GM12878 (cell line): ENCODE data around the gene NACAD. TPM values are rescaled to one million over a fixed set of nuclear protein-coding genes. Genes with fewer than 3 reads are reported as not detected.

ENCODE experiments used
- ATAC-seq: fragments of 200-7000 bp; cut with Tn5 transposase; 3 replicates; pipeline ENCODE4 v1.9.1; 2020; ENCODE audit warnings: mild to moderate bottlenecking, moderate library complexity
- BruUV-seq: library from RNA; stranded (reverse); fragments of 400-500 nt; replicated peaks from 2 replicates; lab custom pipeline; 2021; lab: Mats Ljungman, UMichigan
- CTCF ChIA-PET: fragments of 300-600 bp; sonication (Branson Sonifier 250); formaldehyde crosslinking; extraction: SDS; loops from one replicate; lab custom pipeline; 2021; ENCODE audit warnings: inconsistent platforms; lab: Yijun Ruan, JAX
- POLR2A ChIA-PET: fragments of 350-600 bp; formaldehyde crosslinking; extraction: SDS; loops from one replicate; lab custom pipeline; 2021; ENCODE audit warnings: inconsistent platforms; lab: Charles Lee
- RAD21 ChIA-PET: fragments of 300-600 bp; sonication (Branson Sonifier 250); formaldehyde crosslinking; loops from one replicate; lab custom pipeline; 2023; ENCODE audit warnings: antibody characterized with exemption; ENCODE audit not compliant: unreplicated experiment; lab: Charles Lee
- SMC1A ChIA-PET: fragments of 300-600 bp; sonication (Branson Sonifier 250); formaldehyde crosslinking; loops from one replicate; lab custom pipeline; 2023; ENCODE audit not compliant: unreplicated experiment, uncharacterized antibody; lab: Charles Lee
- DNase-seq: peaks from one replicate; pipeline ENCODE4 v3.0.0-alpha.2; 2011; ENCODE audit warnings: low read depth, low spot score
- FAIRE-seq: peaks from 3 replicates; lab custom pipeline; 2011; peaks lifted over from hg19 to GRCh38; lab: Jason Lieb, UNC
- H2AFZ ChIP-seq: 2 replicates; pipeline ENCODE4 v1.6.0; 2011; ENCODE audit warnings: low read depth, low read length, control low read depth; ENCODE audit not compliant: control insufficient read depth
- H3K27ac ChIP-seq: 2 replicates; pipeline ENCODE4 v1.5.1; 2011; ENCODE audit warnings: control low read depth; ENCODE audit not compliant: control insufficient read depth, insufficient read depth
- H3K27me3 ChIP-seq, 2 experiments: replicated peaks in 1 of 2; 2 replicates each; pipeline versions ENCODE4 v1.6.0 to v1.6.1; 2011; ENCODE audit warnings: low read length in 1 of 2; ENCODE audit not compliant: control insufficient read depth in 2 of 2, insufficient read depth in 2 of 2
- H3K36me3 ChIP-seq, 2 experiments: 2 replicates each; pipeline ENCODE4 v1.5.1; 2011; ENCODE audit warnings: low read length in 1 of 2; ENCODE audit not compliant: control insufficient read depth in 2 of 2, insufficient read depth in 2 of 2
- H3K4me1 ChIP-seq: 2 replicates; pipeline ENCODE4 v1.6.1; 2011; ENCODE audit warnings: mild to moderate bottlenecking, low read length, moderate library complexity, mixed read lengths; ENCODE audit not compliant: control insufficient read depth, insufficient read depth
- H3K4me2 ChIP-seq: 2 replicates; pipeline ENCODE4 v1.6.0; 2011; ENCODE audit warnings: control low read depth; ENCODE audit not compliant: control insufficient read depth, insufficient read depth
- H3K4me3 ChIP-seq: fragments of 200-600 bp; sonication (generic); 2 replicates; pipeline ENCODE4 v1.5.1; 2016
- H3K79me2 ChIP-seq: 2 replicates; pipeline ENCODE4 v1.6.0; 2011; ENCODE audit warnings: low read length; ENCODE audit not compliant: control insufficient read depth, insufficient read depth
- H3K9ac ChIP-seq: 2 replicates; pipeline ENCODE4 v1.8.0; 2011; ENCODE audit warnings: low read length, control low read depth, mixed read lengths; ENCODE audit not compliant: control insufficient read depth, insufficient read depth
- H3K9me3 ChIP-seq: replicated peaks from 3 replicates; pipeline ENCODE4 v1.5.1; 2011; ENCODE audit warnings: mild to moderate bottlenecking, low read length; ENCODE audit not compliant: control insufficient read depth, insufficient read depth
- H4K20me1 ChIP-seq: 2 replicates; pipeline ENCODE4 v1.6.0; 2011; ENCODE audit not compliant: control insufficient read depth, insufficient read depth
- RAD51 ChIP-seq: fragments of 450-650 bp; IDR thresholded peaks from 2 replicates; pipeline ENCODE4 v1.6.1; 2016; ENCODE audit warnings: moderate library complexity, mild to moderate bottlenecking, inconsistent platforms
- WGBS: methylation state at CpG from one replicate; pipeline ENCODE4 v1.1.6; 2016; ENCODE audit warnings: low lambda C conversion rate; ENCODE audit not compliant: insufficient replicate concordance, insufficient coverage; ENCODE audit errors: missing lambda C conversion rate; 5-methylcytosine and 5-hydroxymethylcytosine counted together
- in situ Hi-C: fragments of 300-500 bp; cut with MboI; formaldehyde crosslinking; loops from 9 replicates; pipeline ENCODE4 v1.14.3; 2018; ENCODE audit warnings: mixed read lengths
- intact Hi-C: fragments of 100-400 bp; cut with micrococcal nuclease; formaldehyde crosslinking; loops from one replicate; pipeline ENCODE4 v1.14.2; 2022; ENCODE audit not compliant: unreplicated experiment
- polyA plus RNA-seq, 11 experiments: library from polyadenylated mRNA; depleted of rRNA in 4 of 11; unstranded in 6 of 11; stranded (reverse) in 5 of 11; fragments of >200 nt; fragmentation: Nextera tagmentation in 4 of 11; fragmentation: Illumina TruSeq in 1 of 11; extraction: Ambion mirVana in 4 of 11; extraction: Trizol in 1 of 11; gene quantifications; 1 replicate in 1 of 11; 2 replicates in 10 of 11; pipeline versions ENCODE4 v1.2.1 to v1.2.3, GENCODE V29; 2011 to 2016; ENCODE audit warnings: inconsistent platforms in 2 of 11, missing spikeins in 2 of 11, low read depth in 1 of 11
- small RNA-seq: library from RNA; depleted of rRNA; stranded (forward); fragments of <200 nt; gene quantifications from one replicate; pipeline ENCODE3, GENCODE V24; 2014
- total RNA-seq, 4 experiments: library from RNA; depleted of rRNA in 3 of 4; stranded (reverse); fragments of >200 nt in 3 of 4; fragmentation: Illumina TruSeq in 1 of 4; extraction: Trizol in 1 of 4; gene quantifications; 2 replicates each; pipeline versions ENCODE4 v1.2.1 to v1.2.3, GENCODE V29; 2013 to 2021
- TF ChIP-seq, protein P1 (sequence below): fragments of 150-350 bp; IDR thresholded peaks from 2 replicates; pipeline ENCODE4 v1.6.1; 2014; ENCODE audit warnings: mild to moderate bottlenecking, low read depth, low read length
- TF ChIP-seq, protein P2 (sequence below): fragments of 450-650 bp; formaldehyde crosslinking; IDR thresholded peaks from 2 replicates; pipeline ENCODE4 v1.4.0; 2022; ENCODE audit warnings: mild to moderate bottlenecking, moderate library complexity

The NACAD gene
- total and polyA plus RNA-seq, 10 of the 15 experiments (the other 5 are each of a cell fraction or from before 2014, with no cell fraction given), result not detected

DNA sequence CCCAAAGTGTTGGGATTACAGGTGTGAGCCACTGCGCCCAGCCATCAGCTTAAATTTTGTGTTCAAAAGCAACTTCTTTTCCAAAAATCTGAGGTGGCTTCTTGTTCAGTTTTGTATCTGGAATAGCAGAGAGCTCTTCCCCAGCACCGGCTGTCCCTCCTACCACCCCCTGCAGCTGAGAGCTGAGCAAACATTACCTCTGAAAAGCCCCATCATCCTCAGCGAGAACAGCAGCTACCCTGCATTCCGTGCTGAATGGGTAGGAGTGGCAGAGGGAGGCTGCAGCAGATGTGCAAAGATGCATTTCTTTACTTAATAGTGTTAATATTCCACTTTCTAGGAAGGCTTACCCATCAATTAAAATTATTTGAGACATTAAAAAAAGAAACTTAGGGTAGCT lies 56.9 kb downstream of the NACAD start:
- Histone ChIP-seq H3K36me3 (peaks cover 0 to 8% of the 10 kb centered on the region in 2 experiments; a peak in 2 of 4 replicates), H3K27me3 (no peaks in the 10 kb centered on the region), H2AFZ (no peak overlapping the region), H4K20me1 (peaks cover 2% of the 10 kb centered on the region; the same call in 1 of the 2 replicates), H3K9me3 (no peaks in the 10 kb centered on the region), H3K4me1 (peaks cover 40% of the 10 kb centered on the region), H3K79me2 (peaks cover 83% of the 10 kb centered on the region), H3K4me3 (no peak overlapping the region), H3K4me2 (no peak overlapping the region), H3K9ac (no peak overlapping the region), H3K27ac (no peak overlapping the region)
- BruUV-seq, result no TSS peak
- no peak for TF ChIP-seq RAD51
- TF ChIP-seq, protein P1, sequence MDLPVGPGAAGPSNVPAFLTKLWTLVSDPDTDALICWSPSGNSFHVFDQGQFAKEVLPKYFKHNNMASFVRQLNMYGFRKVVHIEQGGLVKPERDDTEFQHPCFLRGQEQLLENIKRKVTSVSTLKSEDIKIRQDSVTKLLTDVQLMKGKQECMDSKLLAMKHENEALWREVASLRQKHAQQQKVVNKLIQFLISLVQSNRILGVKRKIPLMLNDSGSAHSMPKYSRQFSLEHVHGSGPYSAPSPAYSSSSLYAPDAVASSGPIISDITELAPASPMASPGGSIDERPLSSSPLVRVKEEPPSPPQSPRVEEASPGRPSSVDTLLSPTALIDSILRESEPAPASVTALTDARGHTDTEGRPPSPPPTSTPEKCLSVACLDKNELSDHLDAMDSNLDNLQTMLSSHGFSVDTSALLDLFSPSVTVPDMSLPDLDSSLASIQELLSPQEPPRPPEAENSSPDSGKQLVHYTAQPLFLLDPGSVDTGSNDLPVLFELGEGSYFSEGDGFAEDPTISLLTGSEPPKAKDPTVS, result no peak
- TF ChIP-seq, protein P2, sequence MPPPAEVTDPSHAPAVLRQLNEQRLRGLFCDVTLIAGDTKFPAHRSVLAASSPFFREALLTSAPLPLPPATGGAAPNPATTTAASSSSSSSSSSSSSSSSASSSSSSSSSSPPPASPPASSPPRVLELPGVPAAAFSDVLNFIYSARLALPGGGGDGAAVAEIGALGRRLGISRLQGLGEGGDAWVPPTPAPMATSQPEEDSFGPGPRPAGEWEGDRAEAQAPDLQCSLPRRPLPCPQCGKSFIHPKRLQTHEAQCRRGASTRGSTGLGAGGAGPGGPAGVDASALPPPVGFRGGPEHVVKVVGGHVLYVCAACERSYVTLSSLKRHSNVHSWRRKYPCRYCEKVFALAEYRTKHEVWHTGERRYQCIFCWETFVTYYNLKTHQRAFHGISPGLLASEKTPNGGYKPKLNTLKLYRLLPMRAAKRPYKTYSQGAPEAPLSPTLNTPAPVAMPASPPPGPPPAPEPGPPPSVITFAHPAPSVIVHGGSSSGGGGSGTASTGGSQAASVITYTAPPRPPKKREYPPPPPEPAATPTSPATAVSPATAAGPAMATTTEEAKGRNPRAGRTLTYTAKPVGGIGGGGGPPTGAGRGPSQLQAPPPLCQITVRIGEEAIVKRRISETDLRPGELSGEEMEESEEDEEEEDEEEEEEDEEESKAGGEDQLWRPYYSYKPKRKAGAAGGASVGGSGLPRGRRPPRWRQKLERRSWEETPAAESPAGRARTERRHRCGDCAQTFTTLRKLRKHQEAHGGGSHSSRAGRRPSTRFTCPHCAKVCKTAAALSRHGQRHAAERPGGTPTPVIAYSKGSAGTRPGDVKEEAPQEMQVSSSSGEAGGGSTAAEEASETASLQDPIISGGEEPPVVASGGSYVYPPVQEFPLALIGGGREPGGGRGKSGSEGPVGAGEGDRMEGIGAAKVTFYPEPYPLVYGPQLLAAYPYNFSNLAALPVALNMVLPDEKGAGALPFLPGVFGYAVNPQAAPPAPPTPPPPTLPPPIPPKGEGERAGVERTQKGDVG (CRISPR knock-in tag), result no peak
- intact Hi-C loops, result no loop called here
- FAIRE-seq, result no peak
- POLR2A ChIA-PET, result interaction anchor here (0.6 to 2.3 kb wide), 4 partner anchors 10 to 58 kb away, joined by 3 to 21 read pairs (median 6); no protein-coding TSS in a partner anchor
- no peak for DNase-seq
- RAD21 ChIA-PET, result interaction anchor here (0.6 to 7.8 kb wide), 5 partner anchors 17 to 58 kb away, joined by 3 to 66 read pairs (median 4); partner anchors contain the start of gene CCM2
- WGBS, result 100% methylated on average over 4 of the region's 4 CpGs
- CTCF ChIA-PET, result interaction anchor here (4.4 kb wide), 1 partner anchor 58 kb away, joined by 20 read pairs; no protein-coding TSS in a partner anchor
- in situ Hi-C loops, result no loop called here
- SMC1A ChIA-PET, result interaction anchor here (0.6 to 3.1 kb wide), 8 partner anchors 10 to 79 kb away, joined by 3 to 16 read pairs (median 4); partner anchors contain the start of gene TBRG4
- ATAC-seq, result no peak

Small RNA genes within 50 kb of the gene (small RNA-seq; reads per million reads assigned to genes)
- 3.5 reads per million, percentile 80 among the genes with 10 or more reads in this experiment for gene SNORA5A
- gene SNORA5B, result not detected
- 22.4 reads per million, percentile 97 among the genes with 10 or more reads in this experiment for gene SNORA5C

Other genes with a start within 250 kb of the NACAD start
- gene H2AZ2, start 240.9 kb downstream of the NACAD start, total RNA-seq (2014; rRNA removed), result 268 and 270 TPM in 2 replicates
- gene H2AZ2, start 240.9 kb downstream of the NACAD start, total RNA-seq (2014; rRNA removed; fragmentation: Illumina TruSeq; extraction: Trizol), result 166 and 170 TPM in 2 replicates
- 212 and 219 TPM in 2 replicates for gene H2AZ2, start 240.9 kb downstream of the NACAD start, total RNA-seq (2021)
- 285 and 347 TPM in 2 replicates for gene H2AZ2, start 240.9 kb downstream of the NACAD start, polyA plus RNA-seq (2011; rRNA removed)
- gene H2AZ2, start 240.9 kb downstream of the NACAD start, polyA plus RNA-seq (2014; fragmentation: Illumina TruSeq; extraction: Trizol), result 154 and 167 TPM in 2 replicates
- 100 to 1,000 TPM; 118 to 162 TPM for gene H2AZ2, start 240.9 kb downstream of the NACAD start, polyA plus RNA-seq (2014; fragmentation: Nextera tagmentation; extraction: Ambion mirVana)
- 234 and 282 TPM in 2 replicates for gene H2AZ2, start 240.9 kb downstream of the NACAD start, polyA plus RNA-seq (2014; rRNA removed)
- 100 to 1,000 TPM; 358 to 366 TPM for gene H2AZ2, start 240.9 kb downstream of the NACAD start, polyA plus RNA-seq (2016; fragmentation: Nextera tagmentation; extraction: Ambion mirVana)
- gene PURB, start 203.4 kb downstream of the NACAD start, total RNA-seq (2014; rRNA removed), result 9.0 and 10.1 TPM in 2 replicates
- gene PURB, start 203.4 kb downstream of the NACAD start, total RNA-seq (2014; rRNA removed; fragmentation: Illumina TruSeq; extraction: Trizol), result 15.1 and 16.6 TPM in 2 replicates
- gene PURB, start 203.4 kb downstream of the NACAD start, total RNA-seq (2021), result 17.3 and 18.6 TPM in 2 replicates
- 8.7 and 13.9 TPM in 2 replicates for gene PURB, start 203.4 kb downstream of the NACAD start, polyA plus RNA-seq (2011; rRNA removed)
- gene PURB, start 203.4 kb downstream of the NACAD start, polyA plus RNA-seq (2014; fragmentation: Illumina TruSeq; extraction: Trizol), result 17.9 and 23.2 TPM in 2 replicates
- 1 to 10 TPM; 2.5 to 2.8 TPM for gene PURB, start 203.4 kb downstream of the NACAD start, polyA plus RNA-seq (2014; fragmentation: Nextera tagmentation; extraction: Ambion mirVana)
- gene PURB, start 203.4 kb downstream of the NACAD start, polyA plus RNA-seq (2014; rRNA removed), result 9.9 and 10.5 TPM in 2 replicates
- gene PURB, start 203.4 kb downstream of the NACAD start, polyA plus RNA-seq (2016; fragmentation: Nextera tagmentation; extraction: Ambion mirVana), result 1 to 10 TPM in 1 of 2 experiments, under 1 TPM in 1; 0.77 to 1.5 TPM
- 154 and 176 TPM in 2 replicates for gene MYO1G, start 110.0 kb downstream of the NACAD start, total RNA-seq (2014; rRNA removed)
- gene MYO1G, start 110.0 kb downstream of the NACAD start, total RNA-seq (2014; rRNA removed; fragmentation: Illumina TruSeq; extraction: Trizol), result 63.7 and 66.1 TPM in 2 replicates
- gene MYO1G, start 110.0 kb downstream of the NACAD start, total RNA-seq (2021), result 224 and 232 TPM in 2 replicates
- gene MYO1G, start 110.0 kb downstream of the NACAD start, polyA plus RNA-seq (2011; rRNA removed), result 54.3 and 118 TPM in 2 replicates
- gene MYO1G, start 110.0 kb downstream of the NACAD start, polyA plus RNA-seq (2014; fragmentation: Illumina TruSeq; extraction: Trizol), result 36.1 and 77.2 TPM in 2 replicates
- gene MYO1G, start 110.0 kb downstream of the NACAD start, polyA plus RNA-seq (2014; fragmentation: Nextera tagmentation; extraction: Ambion mirVana), result 1 to 10 TPM; 1.8 to 3.3 TPM
- gene MYO1G, start 110.0 kb downstream of the NACAD start, polyA plus RNA-seq (2014; rRNA removed), result 150 and 184 TPM in 2 replicates
- gene MYO1G, start 110.0 kb downstream of the NACAD start, polyA plus RNA-seq (2016; fragmentation: Nextera tagmentation; extraction: Ambion mirVana), result 100 to 1,000 TPM; 185 to 216 TPM
- 71.6 and 74.7 TPM in 2 replicates for gene CCM2, start 88.8 kb downstream of the NACAD start, total RNA-seq (2014; rRNA removed)
- 34.3 and 35.6 TPM in 2 replicates for gene CCM2, start 88.8 kb downstream of the NACAD start, total RNA-seq (2014; rRNA removed; fragmentation: Illumina TruSeq; extraction: Trizol)
- gene CCM2, start 88.8 kb downstream of the NACAD start, total RNA-seq (2021), result 61.2 and 61.6 TPM in 2 replicates
- gene CCM2, start 88.8 kb downstream of the NACAD start, polyA plus RNA-seq (2011; rRNA removed), result 22.5 and 30.2 TPM in 2 replicates
- 19.1 and 36.2 TPM in 2 replicates for gene CCM2, start 88.8 kb downstream of the NACAD start, polyA plus RNA-seq (2014; fragmentation: Illumina TruSeq; extraction: Trizol)
- 1 to 10 TPM in 1 of 2 experiments, under 1 TPM in 1; 1.00 to 4.1 TPM for gene CCM2, start 88.8 kb downstream of the NACAD start, polyA plus RNA-seq (2014; fragmentation: Nextera tagmentation; extraction: Ambion mirVana)
- gene CCM2, start 88.8 kb downstream of the NACAD start, polyA plus RNA-seq (2014; rRNA removed), result 70.8 and 73.7 TPM in 2 replicates
- gene CCM2, start 88.8 kb downstream of the NACAD start, polyA plus RNA-seq (2016; fragmentation: Nextera tagmentation; extraction: Ambion mirVana), result 10 to 100 TPM; 75.2 to 82.3 TPM
- gene TBRG4, start 22.7 kb upstream of the NACAD start, total RNA-seq (2014; rRNA removed), result 124 and 128 TPM in 2 replicates
- 54.5 and 59.6 TPM in 2 replicates for gene TBRG4, start 22.7 kb upstream of the NACAD start, total RNA-seq (2014; rRNA removed; fragmentation: Illumina TruSeq; extraction: Trizol)
- gene TBRG4, start 22.7 kb upstream of the NACAD start, total RNA-seq (2021), result 109 and 117 TPM in 2 replicates
- gene TBRG4, start 22.7 kb upstream of the NACAD start, polyA plus RNA-seq (2011; rRNA removed), result 79.4 and 126 TPM in 2 replicates
- 58.8 and 119 TPM in 2 replicates for gene TBRG4, start 22.7 kb upstream of the NACAD start, polyA plus RNA-seq (2014; fragmentation: Illumina TruSeq; extraction: Trizol)
- 10 to 100 TPM in 1 of 2 experiments, 1 to 10 TPM in 1; 8.4 to 13.3 TPM for gene TBRG4, start 22.7 kb upstream of the NACAD start, polyA plus RNA-seq (2014; fragmentation: Nextera tagmentation; extraction: Ambion mirVana)
- 104 and 111 TPM in 2 replicates for gene TBRG4, start 22.7 kb upstream of the NACAD start, polyA plus RNA-seq (2014; rRNA removed)
- gene TBRG4, start 22.7 kb upstream of the NACAD start, polyA plus RNA-seq (2016; fragmentation: Nextera tagmentation; extraction: Ambion mirVana), result 100 to 1,000 TPM; 124 to 130 TPM
- gene RAMP3, start 68.8 kb upstream of the NACAD start, total RNA-seq (2014; rRNA removed), result not detected in 2 replicates
- gene RAMP3, start 68.8 kb upstream of the NACAD start, total RNA-seq (2014; rRNA removed; fragmentation: Illumina TruSeq; extraction: Trizol), result not detected in 2 replicates
- not detected in 2 replicates for gene RAMP3, start 68.8 kb upstream of the NACAD start, total RNA-seq (2021)
- not detected in 2 replicates for gene RAMP3, start 68.8 kb upstream of the NACAD start, polyA plus RNA-seq (2011; rRNA removed)
- not detected in 2 replicates for gene RAMP3, start 68.8 kb upstream of the NACAD start, polyA plus RNA-seq (2014; fragmentation: Illumina TruSeq; extraction: Trizol)
- not detected for gene RAMP3, start 68.8 kb upstream of the NACAD start, polyA plus RNA-seq (2014; fragmentation: Nextera tagmentation; extraction: Ambion mirVana)
- not detected in 2 replicates for gene RAMP3, start 68.8 kb upstream of the NACAD start, polyA plus RNA-seq (2014; rRNA removed)
- not detected for gene RAMP3, start 68.8 kb upstream of the NACAD start, polyA plus RNA-seq (2016; fragmentation: Nextera tagmentation; extraction: Ambion mirVana)